Stimulated activated CD4-positive, alpha-beta T cell treated with anti-CD3 and anti-CD28 coated beads, TNF-alpha, amount 100 ng/mL, for 24 hours (primary cell): Measurements from ENCODE around the gene SSH2.

Experiments
- DNase-seq, 3 experiments: peaks; one replicate each; pipeline ENCODE4 v3.0.0-alpha.2; 2020; ENCODE audit warnings: low read depth in 3 of 3

The SSH2 gene

GRCh38 chr17:29577001-29577370, 353.0 kb downstream of the SSH2 start:
- no peak for DNase-seq

GRCh38 chr17:29576214-29577000, 353.6 kb downstream of the SSH2 start:
- DNase-seq, result no peak
